T-helper 1 cell (primary cell): ENCODE measurements around the gene UNC5B.

Source experiments
- DNase-seq, 5 donors: peaks; one replicate each; pipeline ENCODE4 v3.0.0-alpha.2; 2012 to 2020

UNC5B gene

GRCh38 chr10:71325267-71325666 lies 112.9 kb downstream of the UNC5B start:
- no peak for DNase-seq

- no peak for DNase-seq
Measured at GRCh38 chr10:71326464-71326881, 114.1 kb downstream of the UNC5B start.

GRCh38 chr10:71330789-71331404 lies 118.5 kb downstream of the UNC5B start:
- DNase-seq: no peak

- DNase-seq: no peak
Measured at GRCh38 chr10:71331736-71332135, 119.4 kb downstream of the UNC5B start.

GRCh38 chr10:71332466-71332865 lies 120.1 kb downstream of the UNC5B start:
- DNase-seq: no peak

GRCh38 chr10:71333129-71333887 lies 120.9 kb downstream of the UNC5B start:
- DNase-seq: no peak

- no peak for DNase-seq
Measured at GRCh38 chr10:71334221-71334791, 121.9 kb downstream of the UNC5B start.

- no peak for DNase-seq
Measured at GRCh38 chr10:71335173-71335708, 122.9 kb downstream of the UNC5B start.

GRCh38 chr10:71336632-71337031 lies 124.3 kb downstream of the UNC5B start:
- no peak for DNase-seq

GRCh38 chr10:71337219-71337701 lies 124.9 kb downstream of the UNC5B start:
- no peak for DNase-seq

GRCh38 chr10:71338728-71339495 lies 126.5 kb downstream of the UNC5B start:
- DNase-seq: no peak

- no peak for DNase-seq
Measured at GRCh38 chr10:71339796-71340589, 127.6 kb downstream of the UNC5B start.

GRCh38 chr10:71342573-71343391 lies 130.4 kb downstream of the UNC5B start:
- DNase-seq: no peak

GRCh38 chr10:71343392-71343773 lies 131.0 kb downstream of the UNC5B start:
- no peak for DNase-seq

- DNase-seq: no peak
Measured at GRCh38 chr10:71344154-71344925, 132.0 kb downstream of the UNC5B start.

- DNase-seq: no peak
Measured at GRCh38 chr10:71344993-71345480, 132.7 kb downstream of the UNC5B start.

GRCh38 chr10:71345694-71346093 lies 133.3 kb downstream of the UNC5B start:
- no peak for DNase-seq

GRCh38 chr10:71346731-71347130 lies 134.4 kb downstream of the UNC5B start:
- DNase-seq: no peak

- no peak for DNase-seq
Measured at GRCh38 chr10:71347587-71348395, 135.4 kb downstream of the UNC5B start.
